GM19438 (cell line): ENCODE measurements around the gene LHFPL4.

Experiments used
- ATAC-seq: cut with Tn5 transposase; IDR thresholded peaks from one replicate; pipeline ENCODE4 v1.9.1; 2021; ENCODE audit warnings: low read depth; ENCODE audit not compliant: unreplicated experiment

Gene LHFPL4

DNA sequence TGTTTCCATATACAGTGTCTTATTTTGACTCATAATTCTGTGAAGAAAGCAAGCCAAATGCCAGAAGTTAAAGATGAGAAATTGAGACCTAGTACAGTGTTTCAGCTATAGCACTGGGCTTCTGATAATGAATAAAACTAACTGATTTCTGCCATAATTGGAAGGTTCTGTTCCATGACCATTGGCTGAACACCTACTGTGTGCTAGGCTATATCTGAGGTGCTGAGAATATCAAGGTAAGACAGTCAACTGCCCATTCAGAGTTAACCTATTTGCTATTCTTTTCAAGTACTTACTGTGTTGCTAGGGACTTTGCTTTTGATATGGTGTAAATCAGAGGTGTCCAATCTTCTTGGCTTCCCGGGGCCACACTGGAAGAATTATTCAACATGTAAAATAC, 73.4 kb downstream of the LHFPL4 start:
- no peak for ATAC-seq

DNA sequence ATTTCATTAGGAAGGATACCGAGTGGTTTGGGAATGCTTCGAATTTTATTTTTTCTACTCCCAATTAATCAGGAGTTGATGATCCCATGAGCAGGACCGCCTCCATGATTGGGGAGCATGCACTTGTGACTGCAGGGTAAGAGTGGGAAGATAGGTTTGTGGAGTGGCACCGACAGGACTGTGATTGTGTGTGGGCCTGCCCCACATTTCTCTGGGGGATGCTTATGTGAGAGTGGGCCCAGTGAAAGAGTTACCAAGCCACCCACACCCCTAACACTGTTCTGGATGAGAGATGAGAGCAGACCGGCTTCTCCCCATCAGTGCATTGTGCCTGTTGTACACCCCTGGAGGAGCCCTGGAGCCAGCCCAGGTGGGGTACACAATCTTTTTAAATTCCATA, 76.7 kb downstream of the LHFPL4 start:
- ATAC-seq, result no peak

DNA sequence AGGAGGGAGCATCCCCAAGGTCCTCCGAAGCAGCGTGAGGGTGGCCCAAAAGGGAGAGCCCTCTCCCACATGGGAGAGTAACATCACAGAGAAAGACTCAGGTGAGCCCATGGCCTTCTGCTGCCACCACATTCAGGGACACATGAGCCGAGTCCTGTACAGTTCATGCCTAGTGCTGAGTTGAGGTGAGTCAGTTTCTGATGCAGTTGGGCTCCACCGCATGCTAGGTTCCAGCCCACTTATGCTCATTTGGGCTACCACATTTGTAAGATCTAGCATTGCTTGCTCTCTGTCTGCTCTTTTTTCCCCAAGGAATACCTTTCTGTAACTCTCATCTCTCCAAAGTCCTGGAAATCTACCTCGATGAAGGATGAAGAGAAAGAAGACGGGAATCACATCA, 79.1 kb downstream of the LHFPL4 start:
- ATAC-seq, result no peak

DNA sequence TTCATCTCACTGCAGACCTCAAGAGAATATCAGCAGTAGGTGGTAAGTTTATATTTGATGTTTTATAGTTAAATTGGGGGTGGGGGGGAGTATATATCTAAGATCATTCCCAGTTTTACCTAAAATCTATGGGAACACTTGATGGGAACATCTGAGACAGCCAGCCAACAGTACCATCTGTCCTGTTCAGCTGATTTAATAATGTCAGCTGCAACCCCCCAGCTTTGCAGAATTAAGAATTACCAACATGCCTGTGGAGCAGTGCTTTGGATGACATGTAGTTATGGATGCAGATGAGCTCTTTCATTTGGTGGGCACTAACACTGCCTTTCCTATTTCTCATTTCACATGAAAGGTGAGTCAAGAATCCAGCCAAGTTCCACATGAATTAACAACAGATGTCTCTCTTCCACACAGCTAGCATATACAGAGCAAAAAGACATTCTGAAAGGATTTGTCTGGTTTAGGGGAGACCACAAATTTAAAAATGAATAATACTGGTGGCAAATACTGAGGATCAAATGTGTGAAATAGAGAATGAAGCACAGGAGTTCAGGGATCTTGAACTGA, 80.0 kb downstream of the LHFPL4 start:
- ATAC-seq, result no peak

DNA sequence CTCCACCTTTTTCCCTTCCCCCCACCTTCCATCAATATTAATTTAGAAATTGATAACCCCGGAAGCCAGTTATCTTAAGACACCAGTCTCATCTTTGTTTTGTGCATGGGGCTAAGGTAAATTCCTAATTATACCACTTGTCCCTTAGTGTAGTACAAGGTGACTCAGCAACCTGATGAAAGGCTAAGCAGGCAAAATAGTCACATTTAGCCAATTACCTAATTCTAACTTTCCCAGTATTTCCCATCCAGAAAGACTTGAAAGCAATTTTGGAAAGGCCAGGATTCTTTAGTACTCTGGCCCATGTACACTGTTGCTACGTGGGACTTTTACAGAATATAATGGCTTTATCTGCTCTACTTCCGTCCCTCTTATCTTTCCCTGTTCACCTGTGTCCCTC, 83.6 kb downstream of the LHFPL4 start:
- no peak for ATAC-seq

DNA sequence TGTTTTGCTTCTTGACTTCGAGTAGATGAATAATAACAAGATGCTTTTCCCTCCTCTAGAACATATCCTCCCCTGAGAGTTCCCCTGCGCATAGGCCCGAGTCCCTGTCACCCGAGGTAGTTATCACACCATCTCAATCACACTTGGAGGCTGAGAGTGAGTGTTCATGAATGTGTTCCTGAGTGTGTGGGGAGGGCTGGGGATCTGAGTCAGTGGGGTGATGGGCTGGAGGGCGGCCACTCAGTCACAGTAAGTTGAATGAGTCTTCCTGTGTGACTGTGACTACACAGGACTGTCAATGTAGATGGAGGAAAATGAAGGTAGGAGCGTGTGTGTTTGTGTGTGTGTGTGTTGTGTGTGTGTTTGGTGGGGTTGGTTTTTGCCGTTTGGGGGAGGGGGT, 85.2 kb downstream of the LHFPL4 start:
- no peak for ATAC-seq

DNA sequence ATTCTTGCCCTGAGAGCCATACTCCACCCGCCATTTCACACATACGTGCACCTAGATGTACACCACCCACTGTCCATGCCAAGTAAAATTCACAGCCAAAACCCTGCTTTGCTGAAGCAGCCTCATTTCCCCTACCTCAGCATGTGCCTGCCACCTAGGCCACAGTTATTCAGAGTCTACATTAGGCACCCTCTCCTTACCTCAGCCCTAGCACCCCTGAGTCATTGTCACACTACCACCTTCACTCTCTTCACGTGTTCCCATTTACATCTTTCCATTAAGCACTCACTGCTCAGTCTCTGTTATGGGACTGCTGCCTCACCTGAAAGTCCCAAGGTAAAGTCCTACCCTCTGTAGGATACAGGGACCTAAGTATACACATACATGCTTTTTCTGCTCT, 86.2 kb downstream of the LHFPL4 start:
- no peak for ATAC-seq

DNA sequence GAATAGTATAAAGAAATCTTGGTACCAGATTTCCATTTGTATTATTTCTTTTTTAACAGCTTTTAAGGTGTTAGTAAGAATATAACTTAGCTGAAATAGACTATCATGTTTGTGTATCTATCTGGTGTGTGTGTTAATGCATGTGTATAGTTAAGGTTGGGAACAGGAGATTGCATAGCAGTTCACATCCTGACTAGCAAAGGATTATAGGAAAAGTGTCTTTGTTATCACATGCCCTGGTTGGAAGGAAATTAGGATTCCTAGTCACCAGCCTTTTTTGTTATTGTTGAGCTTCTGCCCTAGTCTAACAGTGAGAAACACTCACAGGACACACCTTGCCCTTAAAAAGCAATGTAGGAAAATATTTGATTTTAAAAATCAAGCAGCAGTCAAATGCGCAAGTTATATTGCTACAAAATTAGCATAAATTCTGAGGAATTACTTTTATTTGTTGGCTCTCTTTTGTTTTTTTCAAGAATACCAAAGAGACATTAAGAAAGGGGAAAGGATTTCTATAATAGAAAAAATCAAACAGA, 98.0 kb downstream of the LHFPL4 start:
- ATAC-seq, result no peak

DNA sequence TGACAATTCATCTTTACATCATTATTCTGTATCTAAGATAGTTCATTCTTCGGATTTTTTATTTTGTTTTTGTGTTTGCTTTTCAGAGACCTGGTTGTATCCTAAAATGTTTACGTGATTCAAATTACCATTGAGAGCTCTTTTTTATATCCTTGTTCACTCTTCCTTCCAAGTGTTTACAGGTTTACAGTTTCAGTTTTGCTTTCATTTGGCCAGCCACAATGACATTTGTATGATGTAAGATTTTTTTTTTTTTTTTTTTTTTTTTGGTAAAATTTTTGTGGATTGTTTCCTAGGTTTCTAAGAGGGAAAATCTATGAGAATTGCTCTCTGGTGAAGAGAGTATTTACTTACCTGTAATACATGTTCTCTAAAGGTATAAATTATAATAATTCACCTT, 101.2 kb downstream of the LHFPL4 start:
- no peak for ATAC-seq

DNA sequence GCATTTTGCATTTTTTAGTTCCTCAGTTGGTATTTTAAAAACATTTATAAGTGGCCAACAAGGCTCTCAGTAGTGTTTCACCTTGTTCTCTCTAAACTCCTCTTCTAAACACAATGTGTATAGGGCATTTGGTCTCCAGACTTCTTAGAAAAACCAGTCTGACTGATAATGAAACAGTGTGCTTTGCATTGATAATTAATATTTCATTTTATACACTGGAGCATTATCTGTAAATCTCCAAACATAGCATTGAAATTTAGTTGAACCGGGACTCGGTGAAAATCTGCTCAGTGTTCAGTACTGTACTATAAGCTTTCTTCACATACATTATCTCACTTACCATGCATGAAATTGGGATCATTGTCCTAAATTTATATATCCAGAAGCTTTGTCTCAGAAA, 102.6 kb downstream of the LHFPL4 start:
- ATAC-seq, result no peak

DNA sequence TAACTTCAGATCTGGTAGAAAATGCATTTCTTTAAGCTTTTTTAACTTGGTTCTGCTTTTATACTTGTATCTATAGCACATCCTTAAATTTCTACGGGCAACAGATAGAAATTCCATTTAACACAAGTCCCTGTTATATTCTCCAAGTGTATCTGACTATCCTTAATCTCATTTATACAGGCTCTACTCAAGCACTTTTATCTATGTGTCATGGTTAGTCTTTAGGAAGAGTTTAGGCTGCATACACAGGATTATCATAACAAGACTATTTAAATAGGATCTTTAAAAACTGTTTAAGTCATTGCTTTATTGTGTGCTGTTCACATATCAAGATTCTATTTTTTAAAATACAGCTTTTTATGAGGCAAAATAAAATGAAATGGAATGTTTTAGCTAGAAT, 103.5 kb downstream of the LHFPL4 start:
- no peak for ATAC-seq

DNA sequence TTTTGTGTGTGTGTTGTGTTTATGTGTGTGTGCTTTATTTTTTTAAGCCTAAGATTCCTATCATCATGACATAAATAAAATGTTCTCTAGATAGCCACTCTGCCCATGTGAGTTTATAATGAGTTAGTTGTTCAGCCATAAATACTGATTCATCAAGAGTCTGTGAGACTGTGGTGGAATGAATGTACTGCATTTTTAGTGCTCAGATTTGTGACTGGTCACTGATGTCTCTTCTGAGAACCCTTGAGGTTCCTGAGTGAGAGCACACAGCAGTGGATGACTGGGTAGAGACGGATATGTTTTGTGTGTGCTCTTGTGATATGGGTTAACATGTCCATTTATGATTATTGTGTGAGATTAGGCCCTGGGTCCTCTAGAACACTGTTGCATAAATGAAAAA, 105.0 kb downstream of the LHFPL4 start:
- ATAC-seq, result no peak
